ENCODE measurements around the gene CRTAC1.

DNA sequence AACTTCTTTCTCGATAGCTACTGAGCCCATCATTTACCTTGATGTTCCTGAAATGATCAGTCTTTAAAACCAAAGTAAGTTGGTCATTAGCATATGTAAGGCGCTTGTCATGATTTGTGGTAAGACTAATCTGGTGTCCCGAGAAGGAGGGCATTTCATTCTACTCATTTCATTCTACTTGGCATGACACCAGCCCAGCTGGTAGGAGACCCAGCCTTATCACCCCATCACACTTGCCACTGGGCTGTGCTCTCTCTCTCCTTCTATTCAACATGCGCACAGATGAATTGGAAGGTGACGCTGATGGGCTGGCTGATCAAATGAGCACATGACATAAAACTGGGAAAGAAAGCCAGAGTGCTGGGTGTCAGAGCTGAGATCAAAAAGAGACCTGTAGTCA, 65.7 kb downstream of the CRTAC1 start:
- TF ChIP-seq, protein P1, sequence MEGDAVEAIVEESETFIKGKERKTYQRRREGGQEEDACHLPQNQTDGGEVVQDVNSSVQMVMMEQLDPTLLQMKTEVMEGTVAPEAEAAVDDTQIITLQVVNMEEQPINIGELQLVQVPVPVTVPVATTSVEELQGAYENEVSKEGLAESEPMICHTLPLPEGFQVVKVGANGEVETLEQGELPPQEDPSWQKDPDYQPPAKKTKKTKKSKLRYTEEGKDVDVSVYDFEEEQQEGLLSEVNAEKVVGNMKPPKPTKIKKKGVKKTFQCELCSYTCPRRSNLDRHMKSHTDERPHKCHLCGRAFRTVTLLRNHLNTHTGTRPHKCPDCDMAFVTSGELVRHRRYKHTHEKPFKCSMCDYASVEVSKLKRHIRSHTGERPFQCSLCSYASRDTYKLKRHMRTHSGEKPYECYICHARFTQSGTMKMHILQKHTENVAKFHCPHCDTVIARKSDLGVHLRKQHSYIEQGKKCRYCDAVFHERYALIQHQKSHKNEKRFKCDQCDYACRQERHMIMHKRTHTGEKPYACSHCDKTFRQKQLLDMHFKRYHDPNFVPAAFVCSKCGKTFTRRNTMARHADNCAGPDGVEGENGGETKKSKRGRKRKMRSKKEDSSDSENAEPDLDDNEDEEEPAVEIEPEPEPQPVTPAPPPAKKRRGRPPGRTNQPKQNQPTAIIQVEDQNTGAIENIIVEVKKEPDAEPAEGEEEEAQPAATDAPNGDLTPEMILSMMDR (IDR thresholded peaks at IDR 0.05; ENCODE audit: insufficient read depth, low read length), result no peak
- TF ChIP-seq POLR2AphosphoS5 (IDR thresholded peaks at IDR 0.05; ENCODE audit: low read depth), result no peak
- TF ChIP-seq, protein P2, sequence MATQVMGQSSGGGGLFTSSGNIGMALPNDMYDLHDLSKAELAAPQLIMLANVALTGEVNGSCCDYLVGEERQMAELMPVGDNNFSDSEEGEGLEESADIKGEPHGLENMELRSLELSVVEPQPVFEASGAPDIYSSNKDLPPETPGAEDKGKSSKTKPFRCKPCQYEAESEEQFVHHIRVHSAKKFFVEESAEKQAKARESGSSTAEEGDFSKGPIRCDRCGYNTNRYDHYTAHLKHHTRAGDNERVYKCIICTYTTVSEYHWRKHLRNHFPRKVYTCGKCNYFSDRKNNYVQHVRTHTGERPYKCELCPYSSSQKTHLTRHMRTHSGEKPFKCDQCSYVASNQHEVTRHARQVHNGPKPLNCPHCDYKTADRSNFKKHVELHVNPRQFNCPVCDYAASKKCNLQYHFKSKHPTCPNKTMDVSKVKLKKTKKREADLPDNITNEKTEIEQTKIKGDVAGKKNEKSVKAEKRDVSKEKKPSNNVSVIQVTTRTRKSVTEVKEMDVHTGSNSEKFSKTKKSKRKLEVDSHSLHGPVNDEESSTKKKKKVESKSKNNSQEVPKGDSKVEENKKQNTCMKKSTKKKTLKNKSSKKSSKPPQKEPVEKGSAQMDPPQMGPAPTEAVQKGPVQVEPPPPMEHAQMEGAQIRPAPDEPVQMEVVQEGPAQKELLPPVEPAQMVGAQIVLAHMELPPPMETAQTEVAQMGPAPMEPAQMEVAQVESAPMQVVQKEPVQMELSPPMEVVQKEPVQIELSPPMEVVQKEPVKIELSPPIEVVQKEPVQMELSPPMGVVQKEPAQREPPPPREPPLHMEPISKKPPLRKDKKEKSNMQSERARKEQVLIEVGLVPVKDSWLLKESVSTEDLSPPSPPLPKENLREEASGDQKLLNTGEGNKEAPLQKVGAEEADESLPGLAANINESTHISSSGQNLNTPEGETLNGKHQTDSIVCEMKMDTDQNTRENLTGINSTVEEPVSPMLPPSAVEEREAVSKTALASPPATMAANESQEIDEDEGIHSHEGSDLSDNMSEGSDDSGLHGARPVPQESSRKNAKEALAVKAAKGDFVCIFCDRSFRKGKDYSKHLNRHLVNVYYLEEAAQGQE (IDR thresholded peaks at IDR 0.05; ENCODE audit: insufficient replicate concordance, low read depth), result no peak
- no peak for TF ChIP-seq SPI1 (IDR thresholded peaks at IDR 0.05; ENCODE audit: borderline replicate concordance, low read depth)

Data from HL-60 (cell line).